ENCODE measurements around the gene MEAK7.

Gene MEAK7

DNA sequence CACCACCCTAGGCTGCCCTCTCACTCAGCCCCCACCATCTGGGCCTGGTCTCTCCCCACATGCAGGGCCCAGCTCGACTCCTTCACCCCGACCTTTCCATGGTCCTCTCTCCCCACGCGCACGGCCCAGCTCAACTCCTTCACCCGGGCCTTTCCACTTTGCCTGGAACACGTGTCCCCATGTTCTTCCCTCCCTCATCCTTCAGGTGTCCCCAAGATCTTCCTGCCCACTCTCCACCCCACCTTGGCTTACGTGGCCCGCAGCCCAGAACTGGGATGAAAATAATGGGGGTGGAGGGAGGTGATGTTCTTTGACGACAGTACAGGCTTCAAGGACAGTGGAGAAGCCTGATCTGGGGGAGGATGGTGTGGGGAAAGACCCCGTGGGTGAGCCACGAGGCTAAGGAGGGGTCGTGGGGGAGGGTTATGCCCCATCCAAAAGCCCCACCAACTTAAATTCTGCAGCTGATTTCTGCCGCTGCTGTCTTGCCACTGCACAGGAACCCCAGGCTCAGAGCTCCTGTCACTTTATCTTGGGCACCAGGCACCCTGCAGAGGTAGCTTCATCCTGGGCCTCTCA is 9.9 kb upstream of the MEAK7 start:
- no peak for DNase-seq (ENCODE audit: low read depth)
- in situ Hi-C loops (cut with HindIII; ENCODE audit: low sequenced_read_pairs) = loop anchor here (25.0 kb wide), 1 partner anchor 223 kb away; no protein-coding TSS in a partner anchor
- TF ChIP-seq, protein P1, sequence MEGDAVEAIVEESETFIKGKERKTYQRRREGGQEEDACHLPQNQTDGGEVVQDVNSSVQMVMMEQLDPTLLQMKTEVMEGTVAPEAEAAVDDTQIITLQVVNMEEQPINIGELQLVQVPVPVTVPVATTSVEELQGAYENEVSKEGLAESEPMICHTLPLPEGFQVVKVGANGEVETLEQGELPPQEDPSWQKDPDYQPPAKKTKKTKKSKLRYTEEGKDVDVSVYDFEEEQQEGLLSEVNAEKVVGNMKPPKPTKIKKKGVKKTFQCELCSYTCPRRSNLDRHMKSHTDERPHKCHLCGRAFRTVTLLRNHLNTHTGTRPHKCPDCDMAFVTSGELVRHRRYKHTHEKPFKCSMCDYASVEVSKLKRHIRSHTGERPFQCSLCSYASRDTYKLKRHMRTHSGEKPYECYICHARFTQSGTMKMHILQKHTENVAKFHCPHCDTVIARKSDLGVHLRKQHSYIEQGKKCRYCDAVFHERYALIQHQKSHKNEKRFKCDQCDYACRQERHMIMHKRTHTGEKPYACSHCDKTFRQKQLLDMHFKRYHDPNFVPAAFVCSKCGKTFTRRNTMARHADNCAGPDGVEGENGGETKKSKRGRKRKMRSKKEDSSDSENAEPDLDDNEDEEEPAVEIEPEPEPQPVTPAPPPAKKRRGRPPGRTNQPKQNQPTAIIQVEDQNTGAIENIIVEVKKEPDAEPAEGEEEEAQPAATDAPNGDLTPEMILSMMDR (IDR thresholded peaks at IDR 0.05; ENCODE audit: low read depth, low read length, missing control alignments) = no peak
- no peak overlapping the region for H3K4me3 ChIP-seq (ENCODE audit: low read depth, low read length)

DNA sequence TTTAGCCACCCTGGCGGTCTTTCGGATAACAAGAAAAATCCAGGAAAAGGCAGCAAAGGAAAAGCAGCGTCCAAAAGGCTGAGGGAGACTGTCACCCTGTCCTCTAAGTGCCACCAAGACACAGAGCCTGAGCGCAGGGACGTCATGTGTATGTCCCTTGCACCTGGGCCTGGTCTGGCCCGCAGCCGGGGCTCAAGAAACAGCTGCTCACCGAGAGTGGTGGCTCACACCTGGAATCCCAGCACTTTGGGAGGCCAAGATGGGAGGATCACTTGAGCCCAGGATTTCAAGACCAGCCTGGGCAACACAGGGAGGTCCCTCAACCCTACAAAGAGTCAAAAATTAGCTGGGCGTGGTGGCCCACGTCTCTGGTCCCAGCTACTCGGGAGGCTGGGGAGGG is 9.2 kb upstream of the MEAK7 start:
- H3K4me3 ChIP-seq (ENCODE audit: low read depth, low read length) = no peak overlapping the region
- in situ Hi-C loops (cut with HindIII; ENCODE audit: low sequenced_read_pairs) = loop anchor here (25.0 kb wide), 1 partner anchor 224 kb away; no protein-coding TSS in a partner anchor
- no peak for DNase-seq (ENCODE audit: low read depth)
- TF ChIP-seq, protein P1 (IDR thresholded peaks at IDR 0.05; ENCODE audit: low read depth, low read length, missing control alignments) = no peak

DNA sequence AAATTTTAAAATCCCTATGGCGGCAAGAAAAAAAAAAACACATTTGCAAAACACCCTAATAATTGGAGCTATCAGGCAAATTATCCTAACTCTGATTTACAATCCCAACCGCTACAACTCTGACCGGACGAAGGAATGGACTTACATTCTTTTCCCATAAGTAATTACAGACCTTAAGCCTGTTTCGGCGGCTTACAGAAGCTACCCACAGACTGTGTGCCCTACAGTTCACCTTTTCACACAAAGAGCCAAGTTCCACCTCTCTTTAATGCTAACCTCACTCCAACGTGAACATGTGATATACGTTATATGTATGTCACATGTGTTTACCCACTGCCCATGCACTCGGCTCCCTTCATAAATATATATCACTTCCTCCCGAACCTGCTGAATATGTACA is 8.7 kb upstream of the MEAK7 start:
- DNase-seq (ENCODE audit: low read depth) = peak; percentile 57
- TF ChIP-seq, protein P1 (IDR thresholded peaks at IDR 0.05; ENCODE audit: low read depth, low read length, missing control alignments) = no peak
- no peak overlapping the region for H3K4me3 ChIP-seq (ENCODE audit: low read depth, low read length)
- in situ Hi-C loops (cut with HindIII; ENCODE audit: low sequenced_read_pairs) = loop anchor here (25.0 kb wide), 1 partner anchor 224 kb away; no protein-coding TSS in a partner anchor

DNA sequence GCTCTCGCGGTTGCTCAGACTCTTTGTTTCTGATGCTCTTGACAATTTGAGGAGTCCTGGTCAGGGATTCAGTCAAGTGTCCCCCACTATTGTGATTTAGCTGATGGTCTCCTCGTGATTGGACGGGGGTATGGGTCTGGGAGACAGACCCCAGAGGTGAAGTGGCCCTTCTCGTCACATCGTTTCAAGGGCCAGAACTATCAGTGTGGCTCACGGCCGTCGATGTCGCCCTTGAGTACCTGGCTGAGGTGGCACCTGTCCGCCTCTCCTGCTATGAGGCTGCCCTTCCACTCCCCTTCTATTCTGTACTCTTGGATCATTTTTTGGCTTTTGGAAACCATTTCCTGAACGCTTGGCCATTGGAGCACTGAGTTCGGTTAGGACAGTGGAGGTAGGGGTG is 7.4 kb upstream of the MEAK7 start:
- TF ChIP-seq, protein P1 (IDR thresholded peaks at IDR 0.05; ENCODE audit: low read depth, low read length, missing control alignments) = no peak
- DNase-seq (ENCODE audit: low read depth) = no peak
- in situ Hi-C loops (cut with HindIII; ENCODE audit: low sequenced_read_pairs) = loop anchor here (25.0 kb wide), 1 partner anchor 225 kb away; no protein-coding TSS in a partner anchor
- no peak overlapping the region for H3K4me3 ChIP-seq (ENCODE audit: low read depth, low read length)

DNA sequence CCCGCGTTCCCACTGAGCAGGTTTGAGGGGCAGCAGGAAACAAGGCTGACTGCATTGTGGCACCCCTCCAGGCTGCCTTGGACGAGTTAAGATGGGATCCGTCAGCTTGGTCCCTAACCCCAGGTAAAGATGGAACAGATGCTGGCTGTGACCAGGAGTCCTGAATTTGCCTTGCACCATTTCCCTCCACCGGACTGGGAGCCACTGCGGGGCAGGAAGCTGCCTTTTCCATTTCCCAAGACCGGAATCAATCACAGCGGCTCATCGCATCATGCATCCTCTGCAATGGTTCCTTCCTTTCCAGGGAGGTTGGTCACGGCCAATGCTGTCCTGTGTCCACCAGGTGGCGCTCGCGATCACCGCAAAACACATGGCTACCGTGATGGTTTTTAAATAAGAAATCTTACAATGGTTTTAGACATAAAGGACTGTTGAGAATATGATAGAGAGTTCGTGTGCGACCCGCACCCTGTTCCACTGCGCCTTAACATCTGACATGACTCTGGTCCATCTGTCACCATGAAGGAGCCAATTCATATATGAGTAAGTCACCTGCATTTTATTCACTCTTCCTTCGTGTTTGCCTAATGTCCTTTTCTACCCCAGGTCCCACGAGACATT is 6.8 kb upstream of the MEAK7 start:
- in situ Hi-C loops (cut with HindIII; ENCODE audit: low sequenced_read_pairs) = loop anchor here (25.0 kb wide), 1 partner anchor 226 kb away; no protein-coding TSS in a partner anchor
- no peak overlapping the region for H3K4me3 ChIP-seq (ENCODE audit: low read depth, low read length)
- TF ChIP-seq, protein P1 (IDR thresholded peaks at IDR 0.05; ENCODE audit: low read depth, low read length, missing control alignments) = peak; percentile 90
- peak; percentile 79 for DNase-seq (ENCODE audit: low read depth)

DNA sequence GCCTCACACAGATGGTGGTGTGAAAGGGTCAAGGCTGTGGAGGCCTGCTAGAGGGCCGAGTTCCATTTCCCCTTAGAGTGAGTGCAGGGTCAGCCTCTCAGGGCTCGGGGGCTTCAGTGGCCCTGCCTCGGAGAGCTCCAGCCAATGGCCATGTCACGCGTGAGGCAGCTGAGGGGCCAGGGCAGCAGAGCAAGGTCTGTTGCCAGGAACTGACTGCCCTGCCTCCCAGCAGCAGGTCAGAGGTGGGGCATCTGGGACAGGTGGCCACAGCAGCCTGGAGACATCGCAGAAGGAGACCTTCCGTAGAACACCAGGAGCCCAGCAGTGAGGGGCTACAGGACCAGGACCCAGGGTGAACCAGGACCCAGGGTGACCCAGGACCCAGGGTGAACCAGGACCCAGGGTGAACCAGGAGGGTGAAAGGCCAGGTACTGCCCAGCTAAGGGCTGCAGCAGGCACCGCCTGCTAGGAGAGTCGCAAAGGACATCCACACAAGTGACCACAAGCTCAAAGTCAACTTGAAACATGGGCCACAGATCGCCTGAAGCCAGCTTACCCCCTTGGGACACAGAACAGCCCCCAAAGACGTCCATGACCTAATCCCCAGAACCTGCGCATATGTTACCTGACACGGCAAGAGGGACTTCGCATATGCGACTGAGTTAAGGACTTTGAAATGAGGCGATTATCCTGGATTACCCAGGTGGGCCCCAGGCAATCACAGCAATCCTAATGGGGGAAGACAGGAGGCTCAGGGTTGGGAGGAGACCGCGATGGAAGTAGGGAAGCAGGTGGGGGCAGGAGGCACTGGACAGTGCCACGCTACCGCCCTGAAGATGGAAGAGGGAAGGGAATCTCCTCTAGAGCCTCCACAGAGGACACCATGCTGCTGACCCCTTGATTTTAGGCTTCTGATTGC is 4.8 kb upstream of the MEAK7 start:
- no peak for DNase-seq (ENCODE audit: low read depth)
- H3K4me3 ChIP-seq (ENCODE audit: low read depth, low read length) = no peak overlapping the region
- in situ Hi-C loops (cut with HindIII; ENCODE audit: low sequenced_read_pairs) = loop anchor here (25.0 kb wide), 1 partner anchor 228 kb away; no protein-coding TSS in a partner anchor
- TF ChIP-seq, protein P1 (IDR thresholded peaks at IDR 0.05; ENCODE audit: low read depth, low read length, missing control alignments) = no peak
